Measurements from ENCODE around the gene MEST.
"Not testable (repeated sequence)": the region's sequence is repeated elsewhere in the genome, so short reads cannot be mapped to it uniquely, and the experiment has no call there.

Gene MEST

DNA sequence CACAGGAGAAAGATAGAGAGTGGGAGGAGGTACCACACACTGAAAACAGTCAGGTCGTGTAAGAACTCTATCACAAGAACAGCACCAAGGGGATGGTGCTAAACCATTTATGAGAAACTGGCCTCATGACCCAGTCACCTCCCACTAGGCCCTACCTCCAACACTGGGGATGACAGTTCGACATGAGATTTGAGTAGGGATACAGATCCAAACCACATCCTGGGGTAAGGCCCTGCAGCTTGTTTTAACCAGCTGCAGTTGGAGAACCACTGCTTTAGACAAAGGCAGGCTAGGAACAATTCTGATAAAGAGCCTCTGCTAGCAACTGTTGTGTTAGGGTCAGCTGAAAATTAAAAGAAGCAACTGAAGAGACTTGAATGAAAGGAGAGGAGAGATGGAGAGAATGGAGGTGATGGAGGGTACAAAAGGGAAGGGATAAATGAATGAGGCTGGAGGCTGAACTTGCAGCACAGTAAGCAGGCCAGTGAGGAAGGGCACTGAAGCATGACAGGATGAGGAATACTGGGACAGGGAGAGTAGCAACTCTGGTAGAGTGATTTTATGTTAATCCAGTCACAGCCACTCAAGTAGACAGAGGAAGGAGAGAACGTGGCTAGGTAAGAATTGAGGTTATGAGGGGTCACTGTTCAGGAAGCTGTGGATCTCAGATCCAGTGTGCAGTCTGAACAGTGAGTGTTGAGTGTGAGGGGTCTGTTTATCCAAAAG lies 23.6 kb downstream of the MEST start:
- no peak overlapping the region for H3K4me3 ChIP-seq (ENCODE audit: low read depth, low read length)
- DNase-seq (ENCODE audit: low read depth) = no peak

DNA sequence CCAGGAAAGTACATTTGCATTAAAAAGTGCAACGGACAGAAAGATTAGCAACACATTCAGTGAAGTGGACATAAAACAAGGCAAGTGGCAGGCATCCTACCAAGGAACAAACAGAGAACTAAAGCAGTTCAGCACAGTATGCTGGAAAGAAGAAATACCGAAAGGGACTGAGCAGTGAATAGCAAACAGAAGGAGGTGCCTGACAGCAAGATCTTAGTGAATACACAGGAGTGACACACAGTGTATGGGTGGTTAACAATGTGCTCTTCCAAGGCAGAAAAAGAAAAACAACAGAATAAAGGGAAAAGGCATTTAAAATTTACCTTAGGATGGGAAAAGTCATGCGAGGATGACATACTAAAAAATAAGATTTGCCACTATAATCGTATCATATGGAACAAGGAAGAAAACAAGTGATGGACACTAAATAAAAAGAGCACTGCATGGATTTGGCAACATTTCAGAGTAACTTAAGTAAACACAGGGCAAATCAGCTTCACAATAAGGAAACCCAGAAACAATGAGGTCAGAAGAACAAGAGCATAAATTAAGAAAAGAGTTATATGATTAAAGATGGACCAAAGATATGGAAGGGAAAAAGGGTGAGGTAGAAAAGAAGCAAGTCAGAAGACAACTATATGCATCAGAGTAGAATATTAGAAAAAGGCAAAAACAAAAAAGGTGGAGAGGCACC lies 29.5 kb downstream of the MEST start:
- no peak overlapping the region for H3K4me3 ChIP-seq (ENCODE audit: low read depth, low read length)
- DNase-seq (ENCODE audit: low read depth) = no peak

DNA sequence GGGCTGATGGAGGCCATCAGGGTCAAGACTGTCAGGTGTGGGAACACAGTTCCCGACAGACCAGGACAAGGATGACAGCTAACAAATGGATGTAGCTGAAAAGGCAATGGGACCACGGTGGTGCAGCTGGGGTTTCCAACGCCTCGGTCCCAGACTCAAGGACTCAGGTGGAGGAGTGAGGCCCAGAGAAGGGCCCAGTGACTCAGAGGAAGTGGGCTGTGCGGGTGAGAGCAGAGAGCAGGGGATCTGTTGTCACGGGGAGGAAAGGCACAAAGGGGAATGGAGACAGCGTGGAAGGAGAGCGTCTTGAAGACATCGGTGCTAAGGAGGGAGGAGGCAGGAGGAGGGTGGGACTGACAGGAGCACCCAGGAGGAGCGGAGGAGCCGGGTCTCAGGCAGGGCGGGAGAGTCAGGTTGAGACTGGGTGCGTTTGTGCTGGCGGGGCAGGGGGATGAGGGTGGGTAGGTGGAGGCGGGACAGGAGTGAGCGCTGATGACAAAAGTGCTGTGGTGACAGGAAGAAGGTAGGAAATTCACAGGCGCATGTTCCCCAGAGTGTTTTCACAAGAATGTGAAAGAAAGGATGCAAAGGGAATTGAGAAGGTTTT lies 31.7 kb downstream of the MEST start:
- not testable (repeated sequence) for H3K4me3 ChIP-seq (ENCODE audit: low read depth, low read length); DNase-seq (ENCODE audit: low read depth)

DNA sequence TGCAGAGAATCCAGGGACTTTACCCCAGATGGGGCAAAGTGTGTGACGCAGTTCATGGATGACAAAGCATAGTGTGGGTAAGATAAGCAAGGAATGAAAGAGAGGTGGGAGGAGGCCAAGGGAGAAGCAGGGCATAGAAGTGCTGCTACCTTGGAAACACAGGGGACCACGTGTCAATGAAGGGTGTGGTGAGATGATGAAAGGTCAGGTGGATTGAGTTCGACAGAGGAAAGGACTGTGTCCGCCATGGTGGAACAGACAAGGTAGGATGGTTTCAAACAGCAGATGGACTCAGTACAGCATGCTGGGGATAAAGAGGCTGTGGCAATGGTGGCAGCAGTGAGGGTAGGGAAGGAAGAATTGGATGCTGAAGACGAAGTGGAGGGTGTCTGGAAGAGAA lies 32.7 kb downstream of the MEST start:
- no peak for DNase-seq (ENCODE audit: low read depth)
- H3K4me3 ChIP-seq (ENCODE audit: low read depth, low read length) = no peak overlapping the region

DNA sequence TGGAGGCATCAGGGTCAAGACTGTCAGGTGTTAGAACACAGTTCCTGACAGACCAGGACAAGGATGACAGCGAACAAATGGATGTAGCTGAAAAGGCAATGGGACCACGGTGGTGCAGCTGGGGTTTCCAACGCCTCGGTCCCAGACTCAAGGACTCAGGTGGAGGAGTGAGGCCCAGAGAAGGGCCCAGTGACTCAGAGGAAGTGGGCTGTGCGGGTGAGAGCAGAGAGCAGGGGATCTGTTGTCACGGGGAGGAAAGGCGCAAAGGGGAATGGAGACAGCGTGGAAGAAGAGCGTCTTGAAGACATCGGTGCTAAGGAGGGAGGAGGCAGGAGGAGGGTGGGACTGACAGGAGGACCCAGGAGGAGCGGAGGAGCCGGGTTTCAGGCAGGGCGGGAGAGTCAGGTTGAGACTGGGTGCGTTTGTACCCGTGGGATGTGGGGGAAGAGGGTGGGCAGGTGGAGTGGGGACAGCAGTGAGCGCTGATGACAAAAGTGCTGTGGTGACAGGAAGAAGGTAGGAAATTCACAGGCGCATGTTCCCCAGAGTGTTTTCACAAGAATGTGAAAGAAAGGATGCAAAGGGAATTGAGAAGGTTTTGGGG lies 36.0 kb downstream of the MEST start:
- not testable (repeated sequence) for DNase-seq (ENCODE audit: low read depth); H3K4me3 ChIP-seq (ENCODE audit: low read depth, low read length)

DNA sequence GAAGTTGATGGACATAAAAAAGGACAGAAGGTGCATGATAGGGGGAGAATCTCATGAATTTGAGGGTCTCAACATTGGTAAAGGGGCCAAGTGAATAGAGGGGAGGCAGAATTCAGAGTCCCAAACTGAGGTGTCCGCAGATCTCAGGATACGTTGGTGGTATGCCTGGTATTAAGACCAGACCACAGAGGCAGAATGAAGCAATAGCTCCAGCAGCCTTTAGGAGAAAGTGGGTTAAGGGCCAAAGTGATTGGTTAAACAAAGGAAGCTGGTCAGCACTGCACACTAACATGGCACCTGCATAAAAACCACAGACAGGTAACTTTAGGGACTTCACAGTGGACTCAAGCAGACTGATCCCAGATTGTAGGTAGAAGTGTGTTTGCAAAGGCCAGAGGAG lies 37.5 kb downstream of the MEST start:
- no peak for DNase-seq (ENCODE audit: low read depth)
- H3K4me3 ChIP-seq (ENCODE audit: low read depth, low read length) = no peak overlapping the region

DNA sequence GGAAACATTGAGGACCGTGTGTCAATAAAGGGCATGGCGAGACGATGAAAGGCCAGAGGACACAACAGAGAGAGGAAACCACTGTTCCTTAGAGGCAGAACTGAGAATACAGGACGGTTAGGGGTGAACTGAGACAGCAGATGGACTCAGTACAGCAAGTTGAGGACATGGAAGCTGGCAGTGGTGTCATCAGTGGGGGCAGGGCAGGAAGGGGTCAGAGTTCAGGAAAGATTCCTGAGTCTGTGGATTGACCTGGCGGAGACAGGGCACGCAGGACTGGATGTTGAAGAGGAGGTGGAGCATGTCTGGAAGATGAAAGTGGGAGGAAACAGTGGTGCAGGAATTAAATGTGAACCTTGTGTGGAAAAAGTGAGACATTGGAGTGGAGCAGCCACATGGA lies 46.0 kb downstream of the MEST start:
- DNase-seq (ENCODE audit: low read depth); H3K4me3 ChIP-seq (ENCODE audit: low read depth, low read length): not testable (repeated sequence)

DNA sequence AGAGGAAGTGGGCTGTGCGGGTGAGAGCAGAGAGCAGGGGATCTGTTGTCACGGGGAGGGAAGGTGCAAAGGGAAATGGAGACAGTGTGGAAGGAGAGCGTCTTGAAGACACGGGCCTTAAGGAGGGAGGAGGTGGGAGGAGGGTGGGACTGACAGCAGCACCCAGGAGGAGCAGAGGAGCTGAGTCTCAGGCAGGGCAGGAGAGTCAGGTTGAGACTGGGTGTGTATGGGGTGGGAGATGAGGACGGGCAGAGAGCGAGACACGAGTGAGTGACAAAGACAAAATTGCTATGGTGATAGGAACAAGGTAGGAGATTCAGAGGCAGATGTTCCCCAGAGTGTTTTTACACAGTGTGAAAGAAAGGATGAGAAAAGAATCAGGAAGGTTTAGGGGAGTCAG lies 49.4 kb downstream of the MEST start:
- not testable (repeated sequence) for H3K4me3 ChIP-seq (ENCODE audit: low read depth, low read length); DNase-seq (ENCODE audit: low read depth)

DNA sequence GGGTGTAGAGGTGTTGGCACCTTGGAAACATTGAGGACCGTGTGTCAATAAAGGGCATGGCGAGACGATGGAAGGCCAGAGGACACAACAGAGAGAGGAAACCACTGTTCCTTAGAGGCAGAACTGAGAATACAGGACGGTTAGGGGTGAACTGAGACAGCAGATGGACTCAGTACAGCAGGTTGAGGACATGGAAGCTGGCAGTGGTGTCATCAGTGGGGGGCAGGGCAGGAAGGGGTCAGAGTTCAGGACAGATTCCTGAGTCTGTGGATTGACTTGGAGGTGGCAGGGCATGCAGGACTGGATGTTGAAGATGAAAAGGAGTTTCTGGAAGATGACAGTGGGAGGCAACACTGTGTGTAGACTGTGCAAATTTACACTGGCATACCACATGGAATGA lies 50.4 kb downstream of the MEST start:
- DNase-seq (ENCODE audit: low read depth); H3K4me3 ChIP-seq (ENCODE audit: low read depth, low read length): not testable (repeated sequence)

DNA sequence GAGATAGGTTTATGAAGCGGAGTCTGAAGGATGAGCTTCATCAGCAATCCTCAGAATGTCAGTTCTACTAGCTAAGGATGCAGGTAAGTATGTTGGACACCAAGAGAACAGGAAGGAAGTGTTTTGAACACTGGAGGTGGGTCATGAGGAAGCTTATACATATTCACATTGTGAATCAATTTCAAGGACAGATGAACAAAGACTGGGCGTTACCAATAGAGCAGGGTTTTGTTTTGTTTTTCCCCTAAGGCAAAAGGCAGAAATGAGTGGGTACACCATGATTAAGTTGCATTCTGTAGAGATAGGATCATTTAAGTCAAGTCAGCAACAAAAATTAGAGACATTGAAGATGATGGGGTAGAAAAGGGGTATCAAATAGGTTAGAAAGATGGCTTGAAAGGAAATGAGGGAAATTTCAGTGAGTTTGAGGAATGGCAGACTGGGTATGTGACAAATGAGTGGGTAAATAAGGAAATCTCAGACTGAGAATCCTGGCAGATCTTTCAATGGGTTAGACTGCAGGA lies 51.7 kb downstream of the MEST start:
- DNase-seq (ENCODE audit: low read depth) = no peak
- no peak overlapping the region for H3K4me3 ChIP-seq (ENCODE audit: low read depth, low read length)

DNA sequence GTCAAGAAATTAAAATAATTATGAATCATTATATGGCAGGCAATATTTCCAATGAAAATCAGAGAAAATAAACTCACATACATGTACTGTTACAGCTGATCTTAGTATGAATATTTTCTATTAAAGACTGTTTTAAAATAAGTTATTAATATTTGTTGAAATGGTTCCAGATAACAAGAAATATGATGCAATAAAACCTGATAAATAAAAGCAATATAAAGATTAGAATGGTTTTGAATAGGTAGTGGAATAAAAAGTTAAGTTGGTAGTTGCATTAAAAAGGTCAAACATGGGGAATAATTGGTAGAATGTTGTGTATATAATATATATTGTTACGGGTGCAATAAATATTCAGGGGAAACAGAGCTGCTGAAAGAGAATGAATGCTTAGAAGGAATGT lies 52.5 kb downstream of the MEST start:
- no peak overlapping the region for H3K4me3 ChIP-seq (ENCODE audit: low read depth, low read length)
- no peak for DNase-seq (ENCODE audit: low read depth)

DNA sequence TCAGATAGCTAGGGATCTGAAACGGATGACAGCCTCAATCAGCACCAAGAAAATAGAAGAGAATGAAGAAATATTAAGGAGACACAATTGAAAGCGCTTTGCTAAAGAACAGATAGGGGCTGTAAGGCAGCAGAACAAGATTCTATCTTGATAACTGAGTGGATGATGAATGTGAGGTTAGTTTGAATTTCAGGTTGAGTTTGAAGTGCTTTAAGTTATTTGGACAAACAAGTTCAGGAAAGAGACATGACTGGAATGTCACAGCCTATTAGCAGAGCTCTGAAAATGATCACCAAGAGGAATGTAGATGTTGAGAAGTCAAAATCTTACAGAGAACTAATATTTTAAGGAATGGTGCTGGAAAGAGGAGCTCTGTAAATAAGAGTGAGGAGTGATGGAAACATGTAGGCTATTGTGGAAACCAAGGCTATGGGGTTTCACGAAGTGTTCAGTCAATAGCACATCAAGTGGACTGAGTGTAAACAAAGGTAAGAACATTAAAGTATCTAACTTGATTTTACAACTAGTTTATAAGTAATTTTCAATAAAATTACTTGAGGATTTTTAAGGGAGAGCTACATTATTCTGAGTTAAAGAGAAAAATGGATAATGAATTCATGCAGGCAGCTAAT lies 61.6 kb downstream of the MEST start:
- H3K4me3 ChIP-seq (ENCODE audit: low read depth, low read length) = no peak overlapping the region
- no peak for DNase-seq (ENCODE audit: low read depth)

DNA sequence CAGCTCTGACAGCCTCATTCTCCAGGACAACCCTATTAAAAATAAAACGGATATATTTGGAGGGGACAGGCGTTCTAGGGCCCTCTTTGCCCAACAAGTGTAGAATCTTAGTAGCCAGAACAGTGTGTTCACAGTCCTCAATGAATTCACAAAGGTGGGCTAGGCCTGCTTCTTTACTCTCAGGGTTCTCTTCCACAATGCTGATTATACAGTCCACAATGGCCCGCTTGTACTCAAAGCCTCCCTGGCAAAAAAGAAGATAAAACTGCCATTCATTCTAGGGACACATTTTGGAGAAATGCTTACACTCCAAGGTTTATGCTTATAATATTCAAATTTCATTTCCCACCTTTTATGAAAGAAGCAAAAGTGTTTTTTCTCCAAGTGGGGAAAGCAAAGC lies 62.6 kb downstream of the MEST start:
- DNase-seq (ENCODE audit: low read depth) = no peak

More for the DNA sequence above, 62.6 kb downstream of the MEST start:
- no peak overlapping the region for H3K4me3 ChIP-seq (ENCODE audit: low read depth, low read length)
